ENCODE measurements around the gene DRAP1.

DNA sequence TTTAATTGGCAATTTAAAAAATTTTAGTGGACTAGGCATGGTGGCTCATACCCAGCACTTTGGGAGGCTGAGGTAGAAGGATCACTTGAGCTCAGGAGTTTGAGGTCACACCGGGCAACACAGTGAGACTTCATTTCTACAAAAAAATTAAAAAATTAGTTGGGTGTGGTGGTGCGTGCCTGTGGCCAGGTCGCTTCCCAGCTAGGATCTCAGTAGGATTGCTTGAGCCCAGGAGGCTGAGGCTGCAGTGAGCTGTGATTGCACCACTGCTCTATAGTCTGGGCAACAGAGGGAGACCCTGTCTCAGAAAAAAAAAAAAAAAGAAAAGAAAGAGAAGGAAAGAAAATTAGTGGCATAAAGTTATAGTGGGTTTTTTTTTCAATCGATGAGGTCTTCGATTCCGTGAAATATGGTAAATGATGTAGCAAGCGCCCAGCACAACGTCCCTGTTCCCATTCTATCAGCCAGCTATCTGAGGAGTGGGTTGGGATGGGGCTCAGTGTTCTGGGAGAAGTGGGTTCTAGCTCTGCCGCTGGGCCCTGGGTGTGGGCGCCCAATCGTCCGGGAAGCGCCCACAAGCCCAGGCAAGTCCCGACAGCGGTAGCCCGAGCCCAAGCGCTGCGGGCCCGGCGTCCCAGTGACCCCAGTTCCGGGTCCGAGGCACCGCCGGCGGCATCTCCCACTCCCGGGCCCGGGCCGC, 20.4 kb upstream of the DRAP1 start:
- TF ChIP-seq, protein P1, sequence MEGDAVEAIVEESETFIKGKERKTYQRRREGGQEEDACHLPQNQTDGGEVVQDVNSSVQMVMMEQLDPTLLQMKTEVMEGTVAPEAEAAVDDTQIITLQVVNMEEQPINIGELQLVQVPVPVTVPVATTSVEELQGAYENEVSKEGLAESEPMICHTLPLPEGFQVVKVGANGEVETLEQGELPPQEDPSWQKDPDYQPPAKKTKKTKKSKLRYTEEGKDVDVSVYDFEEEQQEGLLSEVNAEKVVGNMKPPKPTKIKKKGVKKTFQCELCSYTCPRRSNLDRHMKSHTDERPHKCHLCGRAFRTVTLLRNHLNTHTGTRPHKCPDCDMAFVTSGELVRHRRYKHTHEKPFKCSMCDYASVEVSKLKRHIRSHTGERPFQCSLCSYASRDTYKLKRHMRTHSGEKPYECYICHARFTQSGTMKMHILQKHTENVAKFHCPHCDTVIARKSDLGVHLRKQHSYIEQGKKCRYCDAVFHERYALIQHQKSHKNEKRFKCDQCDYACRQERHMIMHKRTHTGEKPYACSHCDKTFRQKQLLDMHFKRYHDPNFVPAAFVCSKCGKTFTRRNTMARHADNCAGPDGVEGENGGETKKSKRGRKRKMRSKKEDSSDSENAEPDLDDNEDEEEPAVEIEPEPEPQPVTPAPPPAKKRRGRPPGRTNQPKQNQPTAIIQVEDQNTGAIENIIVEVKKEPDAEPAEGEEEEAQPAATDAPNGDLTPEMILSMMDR (conservative IDR thresholded peaks at IDR 0.05; ENCODE audit: low read length): no peak
- TF ChIP-seq EZH2phosphoT487 (IDR thresholded peaks at IDR 0.05; ENCODE audit: borderline replicate concordance): no peak
